ENCODE results near the gene ADA. TPM values are rescaled to one million over a fixed set of nuclear protein-coding genes. Genes with fewer than 3 reads are reported as not detected.
"Not testable (repeated sequence)": the region's sequence is repeated elsewhere in the genome, so short reads cannot be mapped to it uniquely, and the experiment has no call there.

ADA gene
- total RNA-seq, 1 donor from 2014 or later = 72.3 TPM

DNA sequence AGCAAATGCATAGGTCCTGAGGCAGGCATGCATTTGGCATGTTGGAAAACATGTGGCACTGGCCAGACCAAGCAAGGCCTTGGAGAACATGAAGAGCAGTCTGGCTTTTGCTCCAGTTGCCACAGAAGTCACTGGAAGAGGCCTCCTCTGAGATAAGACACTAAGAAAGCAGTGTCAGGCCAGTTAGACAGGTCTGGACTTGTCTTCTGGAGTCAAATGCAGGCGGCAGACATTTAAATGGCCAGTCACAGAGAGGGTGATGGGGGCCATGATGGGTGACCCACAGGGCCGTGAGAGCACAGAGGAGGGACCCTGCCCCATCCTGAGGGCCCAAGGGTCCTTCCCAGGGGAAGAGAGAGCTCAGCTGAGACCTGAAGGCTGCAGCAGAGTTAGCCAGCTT lies 26.7 kb upstream of the ADA start:
- H3K27ac Mint-ChIP-seq = no peak overlapping the region
- POLR2A ChIA-PET = no interaction called here
- intact Hi-C loops (cut with micrococcal nuclease) = no loop called here

DNA sequence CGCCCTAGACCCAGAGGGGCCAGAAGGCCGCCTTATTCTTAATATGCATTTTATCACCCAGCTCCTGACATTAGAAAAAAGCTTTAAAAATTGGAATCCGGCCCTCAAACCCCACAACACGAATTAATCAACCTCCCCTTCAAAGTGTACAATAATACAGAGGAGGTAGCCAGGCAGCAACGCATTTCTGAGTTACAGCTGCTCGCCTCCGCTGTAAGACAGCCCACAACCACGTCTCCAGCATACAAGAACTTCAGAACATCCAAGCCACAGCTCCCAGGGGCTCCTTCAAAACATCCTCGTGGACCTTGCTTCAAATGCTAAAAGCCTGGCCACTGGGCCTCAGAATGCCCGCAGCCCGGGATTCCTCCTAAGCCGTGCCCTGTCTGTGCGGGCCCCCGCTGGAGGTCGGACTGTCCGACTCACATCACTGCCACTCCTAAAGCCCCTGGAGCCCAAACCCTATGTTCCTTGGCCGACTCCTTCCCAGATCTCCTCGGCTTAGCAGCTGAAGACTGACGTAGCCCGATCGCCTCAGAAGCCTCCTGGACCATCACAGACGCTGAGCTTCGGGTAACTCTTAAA lies 20.9 kb upstream of the ADA start:
- POLR2A ChIA-PET = interaction anchor here (0.7 to 1.1 kb wide), 2 partner anchors 26 to 64 kb away, joined by 7 to 9 read pairs; no protein-coding TSS in a partner anchor
- intact Hi-C loops (cut with micrococcal nuclease); DNase-seq; H3K36me3 Mint-ChIP-seq (ENCODE audit: low read depth); H3K27me3 Mint-ChIP-seq; H3K4me3 Mint-ChIP-seq; ATAC-seq (ENCODE audit: low read depth); H3K9me3 Mint-ChIP-seq: not testable (repeated sequence)
- CTCF ChIA-PET = interaction anchor here (1.1 to 1.6 kb wide), 3 partner anchors 9 to 13 kb away, joined by 4 read pairs; no protein-coding TSS in a partner anchor
- Mint-ChIP-seq H3K27ac (peak overlapping the region; percentile 78), H3K4me1 (peaks cover 15% of the 10 kb centered on the region)

More for the DNA sequence above, 26.7 kb upstream of the ADA start:
- Mint-ChIP-seq H3K4me1 (no peaks in the 10 kb centered on the region), H3K4me3 (no peak overlapping the region), H3K9me3 (no peaks in the 10 kb centered on the region), H3K27me3 (no peaks in the 10 kb centered on the region), H3K36me3 (ENCODE audit: low read depth) (no peaks in the 10 kb centered on the region)
- DNase-seq = no peak
- TF ChIP-seq, protein P1, sequence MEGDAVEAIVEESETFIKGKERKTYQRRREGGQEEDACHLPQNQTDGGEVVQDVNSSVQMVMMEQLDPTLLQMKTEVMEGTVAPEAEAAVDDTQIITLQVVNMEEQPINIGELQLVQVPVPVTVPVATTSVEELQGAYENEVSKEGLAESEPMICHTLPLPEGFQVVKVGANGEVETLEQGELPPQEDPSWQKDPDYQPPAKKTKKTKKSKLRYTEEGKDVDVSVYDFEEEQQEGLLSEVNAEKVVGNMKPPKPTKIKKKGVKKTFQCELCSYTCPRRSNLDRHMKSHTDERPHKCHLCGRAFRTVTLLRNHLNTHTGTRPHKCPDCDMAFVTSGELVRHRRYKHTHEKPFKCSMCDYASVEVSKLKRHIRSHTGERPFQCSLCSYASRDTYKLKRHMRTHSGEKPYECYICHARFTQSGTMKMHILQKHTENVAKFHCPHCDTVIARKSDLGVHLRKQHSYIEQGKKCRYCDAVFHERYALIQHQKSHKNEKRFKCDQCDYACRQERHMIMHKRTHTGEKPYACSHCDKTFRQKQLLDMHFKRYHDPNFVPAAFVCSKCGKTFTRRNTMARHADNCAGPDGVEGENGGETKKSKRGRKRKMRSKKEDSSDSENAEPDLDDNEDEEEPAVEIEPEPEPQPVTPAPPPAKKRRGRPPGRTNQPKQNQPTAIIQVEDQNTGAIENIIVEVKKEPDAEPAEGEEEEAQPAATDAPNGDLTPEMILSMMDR (IDR thresholded peaks at IDR 0.05) = no peak
- no peak for ATAC-seq (ENCODE audit: low read depth)
- CTCF ChIA-PET = no interaction called here

DNA sequence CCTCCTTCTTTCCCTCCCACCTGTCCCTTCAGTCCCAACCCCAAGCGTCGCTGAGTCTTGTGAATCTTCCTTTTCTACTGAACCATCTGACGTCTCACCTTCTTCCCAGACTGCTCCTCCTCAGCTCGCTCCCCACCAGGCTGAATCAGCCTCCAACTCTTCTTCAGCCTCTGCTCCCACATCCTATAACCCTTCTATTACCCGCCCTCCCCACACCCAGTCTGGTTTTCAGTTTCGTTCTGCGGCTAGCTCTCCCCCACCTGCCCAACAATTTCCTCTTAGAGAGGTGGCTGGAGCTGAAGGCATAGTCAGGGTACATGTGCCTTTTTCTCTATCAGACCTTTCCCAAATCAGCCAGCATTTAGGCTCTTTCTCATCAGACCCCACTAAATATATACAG lies 20.0 kb upstream of the ADA start:
- Mint-ChIP-seq H3K4me3 (peak overlapping the region; percentile 75), H3K4me1 (peaks cover 15% of the 10 kb centered on the region), H3K27ac (peak overlapping the region; percentile 78)
- DNase-seq (peak; percentile 35), ATAC-seq (ENCODE audit: low read depth) (peak; percentile 69)
- not testable (repeated sequence) for H3K36me3 Mint-ChIP-seq (ENCODE audit: low read depth); H3K9me3 Mint-ChIP-seq; H3K27me3 Mint-ChIP-seq
- POLR2A ChIA-PET = interaction anchor here (0.6 to 1.1 kb wide), 3 partner anchors 25 to 290 kb away, joined by 6 to 9 read pairs (median 7); no protein-coding TSS in a partner anchor
- CTCF ChIA-PET = interaction anchor here (1.1 to 1.6 kb wide), 3 partner anchors 10 to 13 kb away, joined by 4 read pairs; no protein-coding TSS in a partner anchor
- intact Hi-C loops (cut with micrococcal nuclease) = loop anchor here (2.0 kb wide), 1 partner anchor 25 kb away; no protein-coding TSS in a partner anchor

DNA sequence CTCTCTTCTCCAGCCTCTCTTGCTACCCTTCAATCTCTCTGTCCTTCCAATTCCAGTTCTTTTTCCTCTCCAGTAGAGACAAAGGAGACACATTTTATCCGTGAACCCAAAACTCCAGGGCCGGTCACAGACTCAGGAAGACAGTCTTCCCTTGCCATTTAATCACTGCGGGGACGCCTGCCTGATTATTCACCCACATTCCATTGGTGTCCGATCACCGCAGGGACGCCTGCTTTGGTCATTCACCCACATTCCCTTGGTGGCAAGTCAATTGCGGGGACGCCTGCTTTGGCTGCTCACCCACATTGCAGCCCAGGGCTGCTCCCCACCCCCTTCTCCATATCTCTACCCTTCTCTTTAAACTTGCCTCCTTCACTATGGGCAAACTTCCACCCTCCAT lies 19.4 kb upstream of the ADA start:
- DNase-seq; CTCF ChIA-PET; H3K9me3 Mint-ChIP-seq; ATAC-seq (ENCODE audit: low read depth); H3K27me3 Mint-ChIP-seq; H3K36me3 Mint-ChIP-seq (ENCODE audit: low read depth); POLR2A ChIA-PET: not testable (repeated sequence)
- peak overlapping the region; percentile 78 for H3K27ac Mint-ChIP-seq
- H3K4me3 Mint-ChIP-seq = peak overlapping the region; percentile 75
- peaks cover 15% of the 10 kb centered on the region for H3K4me1 Mint-ChIP-seq
- intact Hi-C loops (cut with micrococcal nuclease) = loop anchor here (2.0 kb wide), 1 partner anchor 24 kb away; no protein-coding TSS in a partner anchor

DNA sequence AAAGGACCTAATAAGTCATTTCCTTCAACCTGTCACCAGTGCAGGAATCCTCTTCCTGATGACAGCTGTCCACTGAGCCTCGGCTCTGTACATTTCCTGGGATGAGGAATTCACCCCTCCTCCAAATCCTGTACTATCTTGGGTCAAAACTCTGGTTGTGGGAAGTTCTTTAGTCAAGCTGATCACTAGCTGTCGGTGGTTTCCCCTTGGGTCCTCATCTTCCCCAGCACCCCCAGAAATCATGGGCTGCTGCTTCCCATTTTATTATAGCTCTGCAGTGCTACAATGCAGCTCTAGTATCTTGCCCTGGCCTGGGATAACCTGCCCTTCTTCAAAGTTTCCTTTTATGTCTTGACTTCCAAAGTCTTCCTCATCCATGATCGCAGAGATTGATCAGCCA lies 14.6 kb upstream of the ADA start:
- peaks cover 12% of the 10 kb centered on the region for H3K4me1 Mint-ChIP-seq
- ChIA-PET POLR2A (no interaction called here), CTCF (interaction anchor here (3.1 kb wide), 1 partner anchor 19 kb away, joined by 9 read pairs; no protein-coding TSS in a partner anchor)
- H3K4me3 Mint-ChIP-seq = no peak overlapping the region
- H3K27me3 Mint-ChIP-seq = no peaks in the 10 kb centered on the region
- no peak overlapping the region for H3K27ac Mint-ChIP-seq
- H3K36me3 Mint-ChIP-seq (ENCODE audit: low read depth) = no peaks in the 10 kb centered on the region
- TF ChIP-seq, protein P1 (IDR thresholded peaks at IDR 0.05) = no peak
- DNase-seq (no peak), ATAC-seq (ENCODE audit: low read depth) (no peak)
- intact Hi-C loops (cut with micrococcal nuclease) = no loop called here
- no peaks in the 10 kb centered on the region for H3K9me3 Mint-ChIP-seq

DNA sequence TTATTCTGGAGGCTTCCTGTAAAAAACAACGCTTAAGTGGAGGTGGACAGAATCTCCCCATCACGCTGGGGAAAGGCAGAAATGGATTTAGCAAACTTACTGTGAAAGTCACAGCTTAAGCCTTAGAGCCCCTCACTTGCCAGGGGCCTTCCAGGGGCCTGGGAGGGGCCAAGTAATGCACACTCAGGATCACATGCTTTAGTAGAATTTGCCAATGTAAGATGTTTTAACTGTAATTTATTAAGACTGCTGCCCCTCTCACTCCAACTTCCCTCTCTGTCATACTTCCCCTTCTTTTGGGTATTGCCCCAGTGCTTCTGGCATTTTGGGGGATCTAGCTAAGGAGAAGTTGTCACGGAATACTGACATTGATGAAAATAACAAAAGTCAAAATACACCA lies 12.6 kb upstream of the ADA start:
- TF ChIP-seq, protein P1 (IDR thresholded peaks at IDR 0.05) = no peak
- no peaks in the 10 kb centered on the region for H3K27me3 Mint-ChIP-seq
- CTCF ChIA-PET = no interaction called here
- no peaks in the 10 kb centered on the region for H3K36me3 Mint-ChIP-seq (ENCODE audit: low read depth)
- H3K27ac Mint-ChIP-seq = no peak overlapping the region
- H3K9me3 Mint-ChIP-seq = no peaks in the 10 kb centered on the region
- no peak overlapping the region for H3K4me3 Mint-ChIP-seq
- ATAC-seq (ENCODE audit: low read depth) (no peak), DNase-seq (no peak)
- H3K4me1 Mint-ChIP-seq = peaks cover 13% of the 10 kb centered on the region
- intact Hi-C loops (cut with micrococcal nuclease) = no loop called here
- POLR2A ChIA-PET = interaction anchor here (0.6 to 1.4 kb wide), 3 partner anchors 12 to 663 kb away, joined by 3 to 5 read pairs (median 3); partner anchors contain the start of gene ADA
